Gastrocnemius medialis (tissue), 4 donors: ENCODE results near the gene E2F1. TPM values are rescaled to one million over a fixed set of nuclear protein-coding genes. Genes with fewer than 3 reads are reported as not detected.

Experiments used
- ATAC-seq, 2 donors: fragments of 150-250 bp; one replicate each; pipeline ENCODE4 v1.9.1; 2016
- DNase-seq, 2 donors: peaks; one replicate each; pipeline ENCODE4 v3.0.0-alpha.2; 2019
- H3K27ac ChIP-seq, 4 donors: fragments of 200-600 bp; sonication (generic); 1 replicate in 1 of 4; 2 replicates in 3 of 4; pipeline ENCODE4 v1.5.1; 2016 to 2018; ENCODE audit warnings: mild to moderate bottlenecking in 2 of 4, moderate library complexity in 1 of 4
- H3K27me3 ChIP-seq, 3 donors: fragments of 200-600 bp; sonication (generic) in 2 of 3; 1 replicate in 1 of 3; 2 replicates in 2 of 3; pipeline versions ENCODE4 v1.5.1 to v1.6.0; 2016 to 2019; ENCODE audit warnings: mild to moderate bottlenecking in 1 of 3, moderate library complexity in 1 of 3
- H3K36me3 ChIP-seq, 2 donors: fragments of 200-600 bp; sonication (generic) in 1 of 2; one replicate each; pipeline ENCODE4 v1.5.1; 2017 to 2018
- H3K4me1 ChIP-seq, 2 donors: fragments of 200-600 bp; sonication (generic) in 1 of 2; one replicate each; pipeline ENCODE4 v1.5.1; 2016 to 2017; ENCODE audit warnings: mild to moderate bottlenecking in 2 of 2
- H3K4me3 ChIP-seq, 4 donors: fragments of 200-600 bp; sonication (generic) in 3 of 4; 1 replicate in 1 of 4; 2 replicates in 3 of 4; pipeline ENCODE4 v1.5.1; 2016 to 2019; ENCODE audit warnings: mild to moderate bottlenecking in 2 of 4
- H3K9me3 ChIP-seq, 3 donors: fragments of 200-600 bp; sonication (generic) in 2 of 3; 1 replicate in 1 of 3; 2 replicates in 2 of 3; pipeline ENCODE4 v1.5.1; 2016 to 2019
- CTCF ChIP-seq, 5 experiments: fragments of 450-650 bp in 3 of 5; fragments of 200-600 bp in 2 of 5; sonication (generic) in 2 of 5; IDR thresholded peaks in 4 of 5; conservative IDR thresholded peaks in 1 of 5; 1 replicate in 4 of 5; 2 replicates in 1 of 5; pipeline ENCODE4 v1.5.1; 2016 to 2019; ENCODE audit warnings: antibody characterized with exemption in 5 of 5, mild to moderate bottlenecking in 3 of 5, moderate library complexity in 3 of 5
- POLR2A ChIP-seq, 2 donors: fragments of 450-650 bp; IDR thresholded peaks; one replicate each; pipeline ENCODE4 v1.6.1; 2017; ENCODE audit warnings: antibody characterized with exemption in 2 of 2, mild to moderate bottlenecking in 2 of 2, moderate library complexity in 2 of 2
- in situ Hi-C, 4 donors: fragments of 200-750 bp; cut with MboI; loops; one replicate each; pipeline versions ENCODE4 v1.15.0 to v1.8.0; 2017; ENCODE audit warnings: low sequenced_read_pairs in 4 of 4
- intact Hi-C: fragments of 100-400 bp; cut with DNase I; formaldehyde crosslinking; loops from one replicate; pipeline ENCODE4 v1.15.1; 2023; ENCODE audit warnings: low total_unique reads
- total RNA-seq, 4 donors: library from RNA; depleted of rRNA; stranded (reverse); fragments of >200 nt; gene quantifications; one replicate each; pipeline versions ENCODE4 v1.1.0 to v1.2.3, GENCODE V29; 2016

Gene E2F1
- total RNA-seq, 4 donors from 2014 or later: 1.00 to 2.0 (median 1.4) TPM; not detected in 1

- peak within 1 kb of the TSS; percentile 61 to 73 (median 70) for H3K4me3 ChIP-seq
- TF ChIP-seq CTCF (IDR thresholded peaks at IDR 0.05 in 4 of 5, conservative IDR thresholded peaks at IDR 0.05 in 1 of 5): peak; percentile 89 to 94 (median 92)
- no peak for TF ChIP-seq POLR2A (IDR thresholded peaks at IDR 0.05)
- ATAC-seq (peak in 1 of 2 donors; percentile 79), DNase-seq (peak; percentile 72 to 83)
- intact Hi-C loops: loop anchor here (2.0 to 5.0 kb wide), 4 partner anchors 59 to 274 kb away; partner anchors contain the start of genes CHMP4B, NECAB3 and RALY
- H3K36me3 ChIP-seq: no peaks in the 10 kb centered on the region
- H3K27me3 ChIP-seq: no peaks in the 10 kb centered on the region
- H3K9me3 ChIP-seq: peaks cover 0 to 5% (median 4%) of the 10 kb centered on the region in 3 donors
- H3K4me1 ChIP-seq: peaks cover 14 to 15% of the 10 kb centered on the region in 2 donors
- H3K27ac ChIP-seq: peak within 1 kb of the TSS; percentile 77 to 97 (median 90)
- in situ Hi-C loops: no loop called here
Measured at GRCh38 chr20:33731693-33732165, 45.5 kb upstream of the E2F1 start, which contains the start of gene ZNF341. Gene ZNF341, plus strand, starts transcription at chr20:33731996. Its CDS starts 26 bp downstream, at chr20:33732022.

GRCh38 chr20:33730946-33731692 lies 44.9 kb upstream of the E2F1 start:
- Histone ChIP-seq H3K4me1 (peaks cover 14 to 15% of the 10 kb centered on the region in 2 donors), H3K27ac (peak overlapping the region; percentile 77 to 97 (median 90)), H3K36me3 (no peaks in the 10 kb centered on the region), H3K4me3 (peak overlapping the region; percentile 56 to 73 (median 66)), H3K27me3 (no peaks in the 10 kb centered on the region), H3K9me3 (peaks cover 0 to under 1% (median 0%) of the 10 kb centered on the region in 3 donors)
- TF ChIP-seq POLR2A (IDR thresholded peaks at IDR 0.05) (no peak), CTCF (IDR thresholded peaks at IDR 0.05 in 4 of 5, conservative IDR thresholded peaks at IDR 0.05 in 1 of 5) (no peak)
- intact Hi-C loops: loop anchor here (5.0 kb wide), 2 partner anchors 59 to 274 kb away; partner anchors contain the start of gene NECAB3
- no peak for ATAC-seq
- in situ Hi-C loops: no loop called here
- DNase-seq: no peak

GRCh38 chr20:33729101-33729500 lies 42.9 kb upstream of the E2F1 start:
- H3K27me3 ChIP-seq: no peaks in the 10 kb centered on the region
- in situ Hi-C loops: no loop called here
- DNase-seq: no peak
- no peak for TF ChIP-seq CTCF (IDR thresholded peaks at IDR 0.05 in 4 of 5, conservative IDR thresholded peaks at IDR 0.05 in 1 of 5)
- no peak for TF ChIP-seq POLR2A (IDR thresholded peaks at IDR 0.05)
- peaks cover 14 to 15% of the 10 kb centered on the region in 2 donors for H3K4me1 ChIP-seq
- no peaks in the 10 kb centered on the region for H3K9me3 ChIP-seq
- H3K4me3 ChIP-seq: no peak overlapping the region
- no peak for ATAC-seq
- no peak overlapping the region for H3K27ac ChIP-seq
- no peaks in the 10 kb centered on the region for H3K36me3 ChIP-seq
- intact Hi-C loops: no loop called here

GRCh38 chr20:33728463-33728862 lies 42.3 kb upstream of the E2F1 start:
- Histone ChIP-seq H3K4me3 (no peak overlapping the region), H3K9me3 (no peaks in the 10 kb centered on the region), H3K27ac (no peak overlapping the region), H3K36me3 (no peaks in the 10 kb centered on the region), H3K27me3 (no peaks in the 10 kb centered on the region), H3K4me1 (peaks cover 9 to 14% of the 10 kb centered on the region in 2 donors)
- in situ Hi-C loops: no loop called here
- DNase-seq (no peak), ATAC-seq (no peak)
- intact Hi-C loops: no loop called here
- TF ChIP-seq CTCF (IDR thresholded peaks at IDR 0.05 in 4 of 5, conservative IDR thresholded peaks at IDR 0.05 in 1 of 5): no peak
- no peak for TF ChIP-seq POLR2A (IDR thresholded peaks at IDR 0.05)
